Psoas muscle (tissue), 8 donors: ENCODE measurements around the gene ITGAV. TPM values are rescaled to one million over a fixed set of nuclear protein-coding genes. Genes with fewer than 3 reads are reported as not detected.
A peak's percentile ranks its signal among the peaks of the same experiment; 100 is the strongest.

Source experiments
- ATAC-seq, 4 donors: fragments of 200-7000 bp; cut with Tn5 transposase; one replicate each; pipeline ENCODE4 v1.9.1; 2020; ENCODE audit warnings: moderate library complexity in 3 of 4, mild to moderate bottlenecking in 2 of 4
- DNase-seq, 2 donors: peaks; one replicate each; pipeline ENCODE4 v3.0.0-alpha.2; 2020
- H3K27ac ChIP-seq: fragments of 200-600 bp; one replicate; pipeline ENCODE4 v1.8.0; 2022
- H3K27me3 ChIP-seq, 3 donors: fragments of 200-600 bp in 1 of 3; one replicate each; pipeline versions ENCODE4 v1.6.1 to v1.8.0; 2013 to 2022; ENCODE audit warnings: low read length in 2 of 3, mild to moderate bottlenecking in 2 of 3, moderate library complexity in 1 of 3; ENCODE audit not compliant: insufficient read depth in 3 of 3
- H3K36me3 ChIP-seq, 2 donors: fragments of 200-600 bp in 1 of 2; one replicate each; pipeline versions ENCODE4 v1.6.1 to v1.8.0; 2013 to 2022; ENCODE audit warnings: low read depth in 1 of 2, mild to moderate bottlenecking in 1 of 2, moderate library complexity in 1 of 2; ENCODE audit not compliant: insufficient read depth in 1 of 2
- H3K4me1 ChIP-seq: fragments of 200-600 bp; one replicate; pipeline ENCODE4 v1.8.0; 2022
- H3K4me3 ChIP-seq: fragments of 200-600 bp; one replicate; pipeline ENCODE4 v1.8.0; 2022; ENCODE audit warnings: mild to moderate bottlenecking
- H3K9me3 ChIP-seq: fragments of 200-600 bp; one replicate; pipeline ENCODE4 v1.8.0; 2022
- WGBS, 3 donors: extraction: QIAGEN DNeasy Blood & Tissue Kit; methylation state at CpG; one replicate each; pipeline versions ENCODE4 v1.1.6 to v1.1.7; 2013; 5-methylcytosine and 5-hydroxymethylcytosine counted together
- intact Hi-C, 2 donors: fragments of 100-400 bp; cut with DNase I; formaldehyde crosslinking; loops; one replicate each; pipeline versions ENCODE4 v1.11.0 to v1.14.2; 2022
- polyA plus RNA-seq, 3 donors: library from polyadenylated mRNA; stranded (reverse); fragments of 200-250 nt; gene quantifications; one replicate each; pipeline ENCODE4 v1.2.3, GENCODE V29; 2013
- total RNA-seq, 4 donors: library from RNA; stranded (reverse); fragmentation: NEBNext Ultra II Directional in 2 of 4; extraction: Animal tissue kit (Norgen Biotek cat#: 25700) in 2 of 4; gene quantifications; one replicate each; pipeline versions ENCODE4 v1.2.1 to v1.2.4, GENCODE V29; 2021 to 2023
- TF ChIP-seq, protein P1 (sequence below): fragments of 200-600 bp; IDR thresholded peaks from one replicate; pipeline ENCODE4 v1.8.0; 2022; ENCODE audit warnings: antibody characterized with exemption
- donor health status: healthy with polysubstance abuse.
- donor health status: DM: no; HTN: no; CAD: no; lungs with moderate emphysema.
- donor health status: Bipolar disorder and iron deficiency.
- donor health status: healthy.
- donor health status: DM: yes; HTN: yes; CAD: no.
- donor health status: DM: no; HTN: no; CAD: no.
- donor health status: DM: no; HTN: no; CAD: no.
- donor health status: DM: yes; HTN: yes; CAD: no.

The ITGAV gene
- total and polyA plus RNA-seq, 7 donors, result 4.6 to 67.4 (median 28.2) TPM

- Histone ChIP-seq H3K36me3 (no peaks in the 10 kb centered on the region), H3K4me1 (peaks cover 28% of the 10 kb centered on the region), H3K27ac (peak overlapping the region; percentile 89), H3K4me3 (peak overlapping the region; percentile 69), H3K27me3 (no peaks in the 10 kb centered on the region), H3K9me3 (no peaks in the 10 kb centered on the region)
- 95 to 97% (median 96%) methylated on average over 5 of the region's 5 CpGs for WGBS, 3 donors
- no peak for ATAC-seq
- TF ChIP-seq, protein P1, sequence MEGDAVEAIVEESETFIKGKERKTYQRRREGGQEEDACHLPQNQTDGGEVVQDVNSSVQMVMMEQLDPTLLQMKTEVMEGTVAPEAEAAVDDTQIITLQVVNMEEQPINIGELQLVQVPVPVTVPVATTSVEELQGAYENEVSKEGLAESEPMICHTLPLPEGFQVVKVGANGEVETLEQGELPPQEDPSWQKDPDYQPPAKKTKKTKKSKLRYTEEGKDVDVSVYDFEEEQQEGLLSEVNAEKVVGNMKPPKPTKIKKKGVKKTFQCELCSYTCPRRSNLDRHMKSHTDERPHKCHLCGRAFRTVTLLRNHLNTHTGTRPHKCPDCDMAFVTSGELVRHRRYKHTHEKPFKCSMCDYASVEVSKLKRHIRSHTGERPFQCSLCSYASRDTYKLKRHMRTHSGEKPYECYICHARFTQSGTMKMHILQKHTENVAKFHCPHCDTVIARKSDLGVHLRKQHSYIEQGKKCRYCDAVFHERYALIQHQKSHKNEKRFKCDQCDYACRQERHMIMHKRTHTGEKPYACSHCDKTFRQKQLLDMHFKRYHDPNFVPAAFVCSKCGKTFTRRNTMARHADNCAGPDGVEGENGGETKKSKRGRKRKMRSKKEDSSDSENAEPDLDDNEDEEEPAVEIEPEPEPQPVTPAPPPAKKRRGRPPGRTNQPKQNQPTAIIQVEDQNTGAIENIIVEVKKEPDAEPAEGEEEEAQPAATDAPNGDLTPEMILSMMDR, result no peak
- intact Hi-C loops, result loop anchor here (5.0 kb wide), 2 partner anchors 50 to 90 kb away; no protein-coding TSS in a partner anchor
- DNase-seq, result no peak
Measured at GRCh38 chr2:186592137-186592875, 2.5 kb downstream of the ITGAV start.

GRCh38 chr2:186593523-186593922 is 3.7 kb downstream of the ITGAV start:
- Histone ChIP-seq H3K36me3 (no peaks in the 10 kb centered on the region), H3K4me1 (peaks cover 28% of the 10 kb centered on the region), H3K27me3 (no peaks in the 10 kb centered on the region), H3K27ac (no peak overlapping the region), H3K4me3 (no peak overlapping the region), H3K9me3 (no peaks in the 10 kb centered on the region)
- TF ChIP-seq, protein P1, result no peak
- 80 to 81% (median 81%) methylated on average over 3 of the region's 3 CpGs for WGBS, 3 donors
- no peak for DNase-seq
- no peak for ATAC-seq
- intact Hi-C loops, result loop anchor here (5.0 kb wide), 2 partner anchors 49 to 91 kb away; no protein-coding TSS in a partner anchor

DNA sequence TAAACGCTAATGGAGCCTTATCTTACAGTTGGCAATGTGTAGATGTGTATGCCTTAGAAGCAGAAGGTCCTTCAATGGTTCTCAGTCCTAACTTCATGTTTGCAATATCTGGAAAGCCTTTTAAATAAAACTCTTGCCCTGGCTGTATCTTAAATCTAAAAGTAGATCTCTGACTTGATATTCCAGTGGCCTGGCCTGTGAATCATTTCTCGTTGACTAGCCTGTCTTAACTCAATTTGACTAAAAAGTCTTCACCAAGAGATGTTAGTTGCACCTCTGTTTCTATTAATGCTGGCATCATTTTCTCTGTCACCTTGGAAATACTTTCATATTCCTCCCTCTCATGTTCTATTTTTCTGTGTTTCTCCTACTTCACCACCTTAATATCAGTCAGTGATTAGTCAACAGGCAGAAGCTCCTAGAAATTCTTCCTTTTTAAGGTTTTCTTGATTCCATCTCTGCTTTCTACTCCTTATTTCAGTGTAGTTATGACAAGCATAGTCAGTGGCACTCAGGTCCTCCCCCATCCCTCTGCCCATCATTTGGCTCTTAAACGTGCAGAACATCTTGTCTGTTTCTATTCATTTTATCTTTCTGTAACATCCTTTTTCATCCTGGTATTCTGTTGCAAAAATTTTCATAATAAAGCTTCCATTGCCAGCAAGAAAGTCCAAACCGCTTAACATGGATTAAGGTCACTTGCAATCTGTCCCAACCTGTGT is 4.3 kb downstream of the ITGAV start:
- DNase-seq, result no peak
- ATAC-seq, result no peak
- Histone ChIP-seq H3K36me3 (no peaks in the 10 kb centered on the region), H3K4me1 (peaks cover 28% of the 10 kb centered on the region), H3K9me3 (no peaks in the 10 kb centered on the region), H3K4me3 (no peak overlapping the region), H3K27me3 (no peaks in the 10 kb centered on the region), H3K27ac (peak overlapping the region; percentile 68)
- WGBS, 3 donors, result 45 to 73% (median 49%) methylated on average over 4 of the region's 4 CpGs
- TF ChIP-seq, protein P1, result no peak
- intact Hi-C loops, result loop anchor here (5.0 kb wide), 2 partner anchors 48 to 92 kb away; no protein-coding TSS in a partner anchor

DNA sequence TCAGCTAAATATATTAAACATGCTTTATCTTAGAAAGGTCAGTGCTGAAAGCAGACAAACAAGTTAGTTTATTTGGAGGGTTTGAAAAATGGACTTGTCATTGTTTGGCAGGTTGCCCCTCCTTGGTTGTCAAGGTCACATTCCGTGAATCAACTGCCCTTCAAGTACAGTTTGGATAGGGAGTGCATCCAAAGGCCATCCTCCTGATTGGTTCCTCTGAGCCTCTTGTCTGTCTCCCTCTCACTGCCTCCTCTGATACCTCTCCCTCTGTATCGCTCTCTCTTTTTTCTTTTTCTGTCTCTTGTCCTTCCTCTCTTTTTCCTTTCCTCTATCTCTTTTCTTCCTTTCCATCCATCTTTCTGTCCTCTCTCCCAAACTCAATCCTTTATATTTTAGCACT is 5.4 kb downstream of the ITGAV start:
- H3K4me1 ChIP-seq, result peaks cover 28% of the 10 kb centered on the region
- ATAC-seq, result no peak
- intact Hi-C loops, result loop anchor here in 1 of 2 donors (5.0 kb wide), 1 partner anchor 47 kb away; no protein-coding TSS in a partner anchor
- 49 to 55% (median 52%) methylated on average over 2 of the region's 2 CpGs for WGBS, 3 donors
- no peaks in the 10 kb centered on the region for H3K27me3 ChIP-seq
- H3K4me3 ChIP-seq, result no peak overlapping the region
- DNase-seq, result peak in 1 of 2 donors; percentile 14
- H3K9me3 ChIP-seq, result no peaks in the 10 kb centered on the region
- TF ChIP-seq, protein P1, result no peak
- H3K36me3 ChIP-seq, result no peaks in the 10 kb centered on the region
- H3K27ac ChIP-seq, result peak overlapping the region; percentile 68
